Measurements from ENCODE around the gene MAMDC2. TPM values are rescaled to one million over a fixed set of nuclear protein-coding genes. Genes with fewer than 3 reads are reported as not detected.

Gene MAMDC2
- total RNA-seq, 1 experiment from 2014 or later = 1.2 TPM

DNA sequence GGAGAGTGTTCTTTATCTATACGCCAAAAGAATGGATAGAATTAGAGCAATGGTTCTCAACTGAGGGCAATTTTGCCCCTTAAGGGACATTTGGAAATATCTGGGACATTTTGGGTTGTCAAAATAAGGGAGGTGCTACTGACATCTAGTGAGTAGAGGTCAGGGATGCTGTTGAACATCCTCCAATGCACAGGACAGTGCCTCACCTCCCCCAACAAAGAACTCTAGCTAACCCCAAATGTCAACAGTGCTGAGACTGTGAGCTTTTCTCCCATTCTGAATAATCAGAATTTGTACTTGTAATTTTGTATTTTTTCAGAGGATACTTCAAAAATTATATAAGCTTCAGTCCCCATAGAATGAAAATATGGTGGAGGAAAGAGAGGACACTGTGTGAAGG, 206.6 kb downstream of the MAMDC2 start:
- Histone ChIP-seq H4K20me1 (ENCODE audit: insufficient read depth) (no peaks in the 10 kb centered on the region), H3K9ac (ENCODE audit: low read length) (no peak overlapping the region), H3K9me3 (ENCODE audit: control insufficient read depth in 1 of 2, insufficient read depth in 1 of 2, low read depth in 1 of 2, low read length in 2 of 2) (no peaks in the 10 kb centered on the region), H3K27me3 (ENCODE audit: insufficient read depth, low read length) (no peaks in the 10 kb centered on the region), H3K4me2 (ENCODE audit: low read length) (no peak overlapping the region), H3K27ac (ENCODE audit: low read depth, low read length) (no peak overlapping the region), H3K9me2 (ENCODE audit: insufficient read depth) (no peaks in the 10 kb centered on the region), H3K36me3 (ENCODE audit: control insufficient read depth in 1 of 2, insufficient read depth in 2 of 2, low read length in 2 of 2) (no peaks in the 10 kb centered on the region), H2AFZ (ENCODE audit: low read depth, low read length, poor library complexity, severe bottlenecking) (no peak overlapping the region), H3K79me2 (ENCODE audit: insufficient read depth, low read length) (no peaks in the 10 kb centered on the region), H3K4me3 (replicated peaks in 1 of 2; ENCODE audit: low read depth in 1 of 2, low read length in 2 of 2) (no peak overlapping the region), H3K4me1 (ENCODE audit: control insufficient read depth in 1 of 2, insufficient read depth in 2 of 2, low read length in 2 of 2) (no peaks in the 10 kb centered on the region)
- TF ChIP-seq, protein P1, sequence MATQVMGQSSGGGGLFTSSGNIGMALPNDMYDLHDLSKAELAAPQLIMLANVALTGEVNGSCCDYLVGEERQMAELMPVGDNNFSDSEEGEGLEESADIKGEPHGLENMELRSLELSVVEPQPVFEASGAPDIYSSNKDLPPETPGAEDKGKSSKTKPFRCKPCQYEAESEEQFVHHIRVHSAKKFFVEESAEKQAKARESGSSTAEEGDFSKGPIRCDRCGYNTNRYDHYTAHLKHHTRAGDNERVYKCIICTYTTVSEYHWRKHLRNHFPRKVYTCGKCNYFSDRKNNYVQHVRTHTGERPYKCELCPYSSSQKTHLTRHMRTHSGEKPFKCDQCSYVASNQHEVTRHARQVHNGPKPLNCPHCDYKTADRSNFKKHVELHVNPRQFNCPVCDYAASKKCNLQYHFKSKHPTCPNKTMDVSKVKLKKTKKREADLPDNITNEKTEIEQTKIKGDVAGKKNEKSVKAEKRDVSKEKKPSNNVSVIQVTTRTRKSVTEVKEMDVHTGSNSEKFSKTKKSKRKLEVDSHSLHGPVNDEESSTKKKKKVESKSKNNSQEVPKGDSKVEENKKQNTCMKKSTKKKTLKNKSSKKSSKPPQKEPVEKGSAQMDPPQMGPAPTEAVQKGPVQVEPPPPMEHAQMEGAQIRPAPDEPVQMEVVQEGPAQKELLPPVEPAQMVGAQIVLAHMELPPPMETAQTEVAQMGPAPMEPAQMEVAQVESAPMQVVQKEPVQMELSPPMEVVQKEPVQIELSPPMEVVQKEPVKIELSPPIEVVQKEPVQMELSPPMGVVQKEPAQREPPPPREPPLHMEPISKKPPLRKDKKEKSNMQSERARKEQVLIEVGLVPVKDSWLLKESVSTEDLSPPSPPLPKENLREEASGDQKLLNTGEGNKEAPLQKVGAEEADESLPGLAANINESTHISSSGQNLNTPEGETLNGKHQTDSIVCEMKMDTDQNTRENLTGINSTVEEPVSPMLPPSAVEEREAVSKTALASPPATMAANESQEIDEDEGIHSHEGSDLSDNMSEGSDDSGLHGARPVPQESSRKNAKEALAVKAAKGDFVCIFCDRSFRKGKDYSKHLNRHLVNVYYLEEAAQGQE (IDR thresholded peaks at IDR 0.05; ENCODE audit: low read depth) = no peak
- TF ChIP-seq, protein P2, sequence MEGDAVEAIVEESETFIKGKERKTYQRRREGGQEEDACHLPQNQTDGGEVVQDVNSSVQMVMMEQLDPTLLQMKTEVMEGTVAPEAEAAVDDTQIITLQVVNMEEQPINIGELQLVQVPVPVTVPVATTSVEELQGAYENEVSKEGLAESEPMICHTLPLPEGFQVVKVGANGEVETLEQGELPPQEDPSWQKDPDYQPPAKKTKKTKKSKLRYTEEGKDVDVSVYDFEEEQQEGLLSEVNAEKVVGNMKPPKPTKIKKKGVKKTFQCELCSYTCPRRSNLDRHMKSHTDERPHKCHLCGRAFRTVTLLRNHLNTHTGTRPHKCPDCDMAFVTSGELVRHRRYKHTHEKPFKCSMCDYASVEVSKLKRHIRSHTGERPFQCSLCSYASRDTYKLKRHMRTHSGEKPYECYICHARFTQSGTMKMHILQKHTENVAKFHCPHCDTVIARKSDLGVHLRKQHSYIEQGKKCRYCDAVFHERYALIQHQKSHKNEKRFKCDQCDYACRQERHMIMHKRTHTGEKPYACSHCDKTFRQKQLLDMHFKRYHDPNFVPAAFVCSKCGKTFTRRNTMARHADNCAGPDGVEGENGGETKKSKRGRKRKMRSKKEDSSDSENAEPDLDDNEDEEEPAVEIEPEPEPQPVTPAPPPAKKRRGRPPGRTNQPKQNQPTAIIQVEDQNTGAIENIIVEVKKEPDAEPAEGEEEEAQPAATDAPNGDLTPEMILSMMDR (IDR thresholded peaks at IDR 0.05 in 2 of 3, conservative IDR thresholded peaks at IDR 0.05 in 1 of 3; ENCODE audit: borderline replicate concordance in 1 of 3, insufficient read depth in 1 of 3, low read depth in 2 of 3, low read length in 2 of 3) = no peak
- TF ChIP-seq SRF (IDR thresholded peaks at IDR 0.05; ENCODE audit: low read depth) = no peak
- TF ChIP-seq, protein P3, sequence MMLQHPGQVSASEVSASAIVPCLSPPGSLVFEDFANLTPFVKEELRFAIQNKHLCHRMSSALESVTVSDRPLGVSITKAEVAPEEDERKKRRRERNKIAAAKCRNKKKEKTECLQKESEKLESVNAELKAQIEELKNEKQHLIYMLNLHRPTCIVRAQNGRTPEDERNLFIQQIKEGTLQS (IDR thresholded peaks at IDR 0.05) = no peak
- TF ChIP-seq POLR2A (IDR thresholded peaks at IDR 0.05; ENCODE audit: borderline replicate concordance, extremely low read depth, insufficient read depth, insufficient read length) = no peak
- TF ChIP-seq, protein P4, sequence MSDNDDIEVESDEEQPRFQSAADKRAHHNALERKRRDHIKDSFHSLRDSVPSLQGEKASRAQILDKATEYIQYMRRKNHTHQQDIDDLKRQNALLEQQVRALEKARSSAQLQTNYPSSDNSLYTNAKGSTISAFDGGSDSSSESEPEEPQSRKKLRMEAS (IDR thresholded peaks at IDR 0.05) = no peak
- no peak for TF ChIP-seq ZNF274 (IDR thresholded peaks at IDR 0.05; ENCODE audit: low read depth, low read length)
- TF ChIP-seq EGR1 (IDR thresholded peaks at IDR 0.05; ENCODE audit: low read depth) = no peak
- no peak for TF ChIP-seq YY1 (IDR thresholded peaks at IDR 0.05; ENCODE audit: extremely low read depth, insufficient replicate concordance, low read depth, low read length)
- TF ChIP-seq ZFX (IDR thresholded peaks at IDR 0.05) = no peak
- POLR2A ChIA-PET = no interaction called here
- RAD21 ChIA-PET (ENCODE audit: low non-redundant PET in 1 of 2, low total read pairs in 2 of 2, uncharacterized antibody in 2 of 2, unreplicated experiment in 2 of 2) = no interaction called here
- no peak for DNase-seq (ENCODE audit: low read depth, low spot score)
- ATAC-seq = no peak
- BruUV-seq (replicated peaks) = no TSS peak
- CTCF ChIA-PET = no interaction called here
- intact Hi-C loops (cut with micrococcal nuclease) = no loop called here

Measured in HCT116 (cell line).